Nucleus accumbens (tissue), 56 donors: ENCODE data around the gene SPTLC3.
A peak's percentile ranks its signal among the peaks of the same experiment; 100 is the strongest.

Experiments used
- DNase-seq, 56 donors: peaks; one replicate each; lab custom pipeline; 2025; lab: John Stamatoyannopoulos, UW

Gene SPTLC3

DNA sequence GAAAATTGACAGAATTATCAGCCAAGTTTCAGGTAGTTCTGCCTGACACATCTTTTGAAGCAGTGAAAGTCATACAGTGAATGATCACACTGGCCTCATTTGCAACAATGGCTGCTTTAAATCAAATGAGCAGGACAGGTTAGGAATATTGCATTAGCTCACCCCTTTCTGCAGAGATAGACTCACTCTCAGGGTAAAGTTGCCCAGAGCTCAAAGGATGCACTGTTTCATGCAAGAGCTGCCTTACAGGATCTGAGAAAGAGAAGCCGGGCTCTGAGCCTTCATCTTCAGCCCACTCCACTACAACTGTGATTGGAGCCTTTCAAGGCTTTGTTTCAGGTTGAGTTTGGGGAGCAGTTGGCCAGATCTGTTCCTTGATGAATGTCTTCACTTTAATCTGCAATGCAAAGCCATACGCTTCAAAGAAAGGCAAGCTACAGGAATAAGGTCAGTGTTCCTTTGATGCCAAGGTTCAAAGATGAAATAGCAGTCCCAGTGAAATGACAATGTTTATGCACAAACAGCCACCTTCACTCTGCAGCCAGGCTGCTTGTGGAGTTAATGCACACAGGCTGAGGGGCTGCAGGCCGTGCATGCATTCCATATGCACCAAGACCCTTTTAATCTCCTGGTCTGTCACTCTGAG lies 121.4 kb downstream of the SPTLC3 start:
- DNase-seq = no peak

GRCh38 chr20:13130707-13131103 lies 121.9 kb downstream of the SPTLC3 start:
- no peak for DNase-seq

DNA sequence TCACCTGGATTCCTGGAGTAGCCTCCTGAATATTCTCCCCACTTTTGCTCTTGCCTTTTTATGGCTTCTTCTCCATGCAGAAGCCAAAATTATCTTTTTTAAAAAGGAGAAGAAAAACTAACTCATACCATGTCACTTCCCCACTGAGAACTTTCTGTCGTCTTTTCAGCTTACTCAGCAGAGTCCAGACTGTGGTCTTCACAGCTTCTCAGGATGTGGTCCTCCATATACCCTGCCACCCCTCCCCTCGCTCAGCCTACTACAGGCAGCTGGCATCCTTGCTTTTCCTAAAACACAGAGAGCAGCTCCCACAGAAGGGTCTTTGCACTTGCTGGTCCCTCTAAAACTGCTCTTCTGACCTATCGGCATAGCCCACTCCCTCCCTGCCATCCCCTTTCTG lies 122.9 kb downstream of the SPTLC3 start:
- peak in 5 of 56 donors; percentile 4 to 7 (median 6) for DNase-seq

- DNase-seq = no peak
Observed at GRCh38 chr20:13139459-13140150, 130.8 kb downstream of the SPTLC3 start.

DNA sequence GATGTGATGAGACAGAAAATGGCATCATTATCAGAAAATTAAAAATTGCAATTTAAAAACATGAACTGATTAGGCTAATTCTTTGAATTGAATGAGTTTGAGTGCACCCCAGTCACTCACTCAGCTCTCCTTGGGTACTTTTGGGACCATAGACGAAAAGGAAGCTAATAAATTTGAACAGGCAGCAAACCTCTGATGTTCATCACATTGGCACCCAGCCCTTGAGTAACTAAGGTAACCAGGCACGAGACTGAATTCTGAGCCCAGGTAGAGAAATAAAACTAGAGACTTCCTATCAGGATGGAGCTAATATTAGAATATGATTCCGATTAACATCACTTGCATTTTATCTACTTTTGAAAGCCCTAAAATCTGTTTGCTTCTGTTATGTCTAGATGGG lies 131.4 kb downstream of the SPTLC3 start:
- DNase-seq = no peak

GRCh38 chr20:13140775-13141174 lies 132.0 kb downstream of the SPTLC3 start:
- no peak for DNase-seq

DNA sequence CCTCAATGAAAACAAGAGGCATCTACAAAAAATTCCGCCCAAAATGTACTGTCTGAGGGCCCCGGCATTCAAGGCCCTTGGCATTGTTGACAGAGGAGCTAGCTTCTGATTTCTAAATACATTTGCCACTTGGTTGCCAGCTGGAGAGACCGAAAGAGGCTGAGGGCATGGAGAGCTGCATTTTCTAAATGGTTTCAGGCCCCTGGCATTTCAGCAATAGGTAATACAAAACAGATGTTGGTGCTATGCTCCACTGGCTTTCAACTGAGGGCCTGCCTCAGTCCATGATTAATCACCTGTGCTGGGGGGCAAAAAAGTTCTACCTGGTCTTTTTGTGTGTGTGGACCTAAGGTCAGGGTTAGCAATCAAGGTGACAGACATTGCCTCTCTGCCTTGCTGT lies 132.8 kb downstream of the SPTLC3 start:
- no peak for DNase-seq

DNA sequence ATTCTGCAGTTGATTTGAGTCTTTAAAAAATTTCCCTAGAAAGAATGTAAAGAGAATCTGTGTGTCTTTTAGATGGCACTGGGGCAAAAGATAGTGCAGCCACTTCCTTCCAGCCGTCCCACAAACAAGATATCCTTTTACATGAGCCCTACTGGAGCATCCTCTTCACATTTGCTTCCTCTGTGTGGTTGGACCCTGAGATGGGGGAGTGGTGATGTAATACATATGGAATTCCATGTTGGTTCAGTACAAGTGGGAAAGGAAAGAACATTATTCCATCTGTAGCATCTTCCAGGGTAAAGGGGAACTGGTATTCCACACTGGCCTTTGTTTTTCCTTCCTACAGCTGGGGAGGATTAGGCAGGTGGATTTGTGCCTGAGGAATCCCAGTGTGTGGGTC lies 133.4 kb downstream of the SPTLC3 start:
- DNase-seq = no peak

DNA sequence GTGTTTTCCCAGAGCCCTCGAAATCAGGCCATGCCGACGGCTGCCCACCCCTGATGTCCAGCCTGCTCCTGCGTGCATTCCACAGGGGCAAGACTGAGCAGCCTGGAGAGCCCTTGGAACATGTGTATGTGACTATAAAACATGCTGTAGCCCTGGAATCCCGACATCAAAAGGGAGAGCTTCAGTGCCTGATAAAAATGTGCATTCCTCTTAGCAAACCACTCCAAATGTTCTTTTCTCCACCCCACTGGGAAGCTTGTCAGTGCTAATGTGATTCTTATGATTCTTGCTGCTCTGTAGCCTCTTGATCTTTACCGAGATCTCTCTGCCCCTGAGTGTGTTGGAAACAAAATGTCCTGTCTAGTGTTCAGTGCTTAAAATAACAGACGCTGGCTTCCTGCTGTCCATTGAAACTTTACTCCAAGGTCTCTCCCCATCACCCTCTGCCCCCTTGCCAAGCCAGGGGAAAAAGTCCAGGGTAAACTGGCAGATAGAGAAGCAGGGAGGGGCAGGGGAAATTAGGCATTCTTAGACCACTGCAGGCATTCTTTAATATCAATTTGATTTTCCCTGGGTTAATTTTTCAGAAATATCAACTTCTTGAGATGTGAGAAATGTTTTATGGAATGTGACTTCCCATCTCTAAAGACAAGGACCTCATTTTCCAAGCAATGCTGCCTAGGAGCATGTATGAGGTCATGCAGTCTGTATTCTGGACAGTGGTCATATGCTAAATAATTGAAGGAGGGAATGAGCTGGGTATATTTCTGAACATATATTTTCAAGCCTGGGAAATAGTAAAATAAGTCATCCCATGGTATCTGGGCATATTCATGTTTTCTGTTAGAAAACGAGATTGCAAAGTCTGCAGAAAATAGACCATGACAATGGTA lies 138.5 kb downstream of the SPTLC3 start:
- DNase-seq = no peak

DNA sequence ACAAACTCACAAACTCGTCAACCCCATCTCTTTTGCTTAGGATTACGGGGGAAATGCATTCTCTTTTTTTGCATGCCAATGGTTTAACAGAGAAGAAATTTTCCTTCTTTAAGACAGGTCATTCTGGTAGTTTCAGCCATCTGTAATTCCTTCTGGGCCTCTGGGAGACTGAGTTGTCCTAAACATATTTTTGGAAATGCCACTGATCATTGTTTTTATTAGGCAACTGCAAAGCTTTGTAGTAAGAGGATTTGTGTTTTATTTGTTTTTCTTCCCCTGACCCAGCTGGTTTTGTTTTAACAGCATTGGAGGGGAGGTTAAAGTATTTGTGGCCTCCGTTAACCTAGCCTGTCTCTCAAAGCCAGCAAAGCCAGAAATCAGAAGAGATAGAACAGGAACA lies 139.2 kb downstream of the SPTLC3 start:
- DNase-seq = no peak

DNA sequence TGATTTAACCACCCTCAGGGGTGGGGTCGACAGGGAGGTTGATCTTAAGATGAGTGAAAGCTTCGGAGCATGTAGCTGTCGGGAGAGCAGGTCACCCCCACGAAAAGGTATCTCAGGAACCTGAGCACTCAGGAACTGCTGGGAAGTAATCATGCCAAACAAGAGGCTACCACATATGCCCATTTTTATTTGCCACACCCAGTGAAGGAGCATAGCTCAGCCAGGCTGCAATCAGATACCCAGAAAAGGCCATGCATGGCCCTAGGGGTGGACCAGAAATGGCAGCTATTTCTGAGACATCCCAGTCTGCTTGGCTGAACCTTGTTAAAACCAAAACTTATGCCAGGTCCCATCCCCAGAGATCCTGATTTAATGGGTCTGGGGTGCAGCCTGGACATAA lies 139.6 kb downstream of the SPTLC3 start:
- no peak for DNase-seq

DNA sequence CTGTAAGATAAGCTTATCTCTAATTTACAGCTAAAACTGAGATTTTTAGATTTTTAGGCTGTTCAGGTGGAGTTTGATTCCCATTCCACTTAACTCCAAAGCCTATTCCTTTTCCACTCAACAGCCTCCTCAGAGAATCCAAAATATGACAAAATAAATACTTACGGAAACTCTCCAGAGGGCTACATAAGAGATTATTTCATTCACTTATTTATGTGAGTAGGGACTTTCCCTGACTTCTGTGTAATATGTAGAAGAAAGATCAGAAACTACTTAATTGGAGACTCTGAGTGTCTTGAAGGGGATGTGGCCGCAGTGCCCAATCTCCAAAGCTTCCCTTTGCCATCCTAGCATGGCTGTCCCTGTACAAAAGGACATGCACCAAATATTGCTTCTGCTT lies 140.2 kb downstream of the SPTLC3 start:
- no peak for DNase-seq

GRCh38 chr20:13149371-13150105 lies 140.8 kb downstream of the SPTLC3 start:
- DNase-seq = no peak

- DNase-seq = peak in 2 of 56 donors; percentile 0 to 1
Observed at GRCh38 chr20:13158369-13158768, 149.6 kb downstream of the SPTLC3 start.

- DNase-seq = no peak
Observed at GRCh38 chr20:13159889-13160288, 151.1 kb downstream of the SPTLC3 start.

GRCh38 chr20:13165203-13165602 lies 156.4 kb downstream of the SPTLC3 start:
- no peak for DNase-seq

GRCh38 chr20:13166011-13166410 lies 157.2 kb downstream of the SPTLC3 start:
- DNase-seq = no peak

- no peak for DNase-seq
Observed at GRCh38 chr20:13166437-13166836, 157.7 kb downstream of the SPTLC3 start.

DNA sequence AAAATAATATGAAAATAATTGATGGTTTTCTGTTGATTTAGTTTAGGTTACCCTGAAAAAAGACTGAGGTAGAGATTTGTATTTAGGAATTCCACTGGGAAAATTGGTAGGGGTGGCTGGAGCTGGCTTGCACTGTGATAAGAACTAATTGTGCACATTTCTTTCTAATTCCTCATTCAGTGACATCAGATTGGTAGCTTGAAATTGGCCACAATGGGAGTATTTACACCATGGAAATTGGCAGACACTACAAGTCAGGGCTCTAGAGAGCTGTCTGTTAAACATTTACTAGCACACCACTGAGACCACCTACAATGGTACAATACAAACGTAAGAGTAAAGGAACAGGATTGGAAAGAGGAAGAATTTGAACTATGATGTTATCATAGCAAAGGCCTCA lies 160.3 kb downstream of the SPTLC3 start:
- no peak for DNase-seq

DNA sequence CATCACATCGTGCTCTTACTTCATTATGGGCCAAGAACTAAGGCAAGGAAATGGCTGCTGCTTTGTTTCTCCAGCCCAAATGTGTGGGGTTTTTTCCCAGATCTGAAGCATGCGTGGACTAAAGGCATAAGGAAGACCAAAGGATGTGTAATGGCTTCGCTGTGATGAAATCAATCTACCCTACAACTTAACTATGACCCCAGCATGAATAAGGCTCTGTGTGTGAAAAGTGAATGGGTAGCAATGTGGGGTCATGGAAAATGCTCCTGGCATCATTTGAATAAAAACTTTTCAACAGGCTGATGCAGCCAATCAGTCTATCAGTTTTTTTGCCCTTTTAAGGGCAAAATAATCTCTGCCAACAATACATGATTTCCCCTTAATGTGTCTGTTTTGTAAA lies 162.0 kb downstream of the SPTLC3 start:
- DNase-seq = no peak

DNA sequence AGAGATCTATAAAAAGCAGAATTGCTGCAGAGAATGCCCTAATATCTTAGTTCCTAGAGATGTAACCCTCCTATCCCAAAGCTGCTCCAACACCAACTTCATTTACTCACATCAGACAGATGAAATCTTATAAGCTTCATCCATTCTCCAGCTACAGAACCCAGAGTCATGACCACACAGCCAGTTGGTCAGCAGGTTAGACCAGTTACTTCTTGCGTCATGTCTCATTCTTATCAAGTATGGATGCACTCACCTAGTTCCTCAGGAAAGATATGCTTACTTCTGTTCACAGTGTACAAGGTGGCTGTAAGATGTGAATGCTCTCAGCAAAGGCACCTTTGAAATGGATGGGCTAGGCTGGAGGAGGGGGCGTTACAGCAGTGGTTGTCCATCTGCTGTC lies 164.4 kb downstream of the SPTLC3 start:
- no peak for DNase-seq
